Kidney epithelial cell (primary cell): ENCODE measurements around the gene MYO18A. TPM values are rescaled to one million over a fixed set of nuclear protein-coding genes. Genes with fewer than 3 reads are reported as not detected.

Experiments used
- DNase-seq: peaks from one replicate; pipeline ENCODE4 v3.0.0-alpha.2; 2010; ENCODE audit warnings: low read depth
- H3K27me3 ChIP-seq: 2 replicates; pipeline ENCODE4 v1.6.0; 2011; ENCODE audit warnings: low read length; ENCODE audit not compliant: control insufficient read depth, insufficient read depth
- H3K36me3 ChIP-seq: 2 replicates; pipeline ENCODE4 v1.5.1; 2011; ENCODE audit warnings: low read length; ENCODE audit not compliant: control insufficient read depth, insufficient read depth
- H3K4me3 ChIP-seq: 2 replicates; pipeline ENCODE4 v1.5.1; 2011; ENCODE audit warnings: low read depth, mild to moderate bottlenecking, control low read depth, low read length
- CTCF ChIP-seq: IDR thresholded peaks from 2 replicates; pipeline ENCODE4 v1.5.1; 2011; ENCODE audit warnings: mild to moderate bottlenecking, moderate library complexity, low read length, control low read depth, inconsistent platforms; ENCODE audit not compliant: insufficient read depth, poor library complexity, severe bottlenecking
- total RNA-seq: library from RNA; depleted of rRNA; stranded (reverse); fragments of >200 nt; gene quantifications from 2 replicates; pipeline ENCODE4 v1.2.3, GENCODE V29; 2015

MYO18A gene
- total RNA-seq, 1 donor from 2014 or later: 19.8 TPM

- TF ChIP-seq CTCF: no peak
- H3K36me3 ChIP-seq: no peaks in the 10 kb centered on the region
- DNase-seq: no peak
- H3K27me3 ChIP-seq: no peaks in the 10 kb centered on the region
- H3K4me3 ChIP-seq: no peak overlapping the region
Measured at GRCh38 chr17:29146369-29146972, 33.7 kb downstream of the MYO18A start.

GRCh38 chr17:29145289-29146073 lies 34.7 kb downstream of the MYO18A start:
- H3K27me3 ChIP-seq: no peaks in the 10 kb centered on the region
- H3K36me3 ChIP-seq: no peaks in the 10 kb centered on the region
- peak; percentile 64 for TF ChIP-seq CTCF
- DNase-seq: peak; percentile 61
- H3K4me3 ChIP-seq: no peak overlapping the region

GRCh38 chr17:29143894-29144293 lies 36.3 kb downstream of the MYO18A start:
- Histone ChIP-seq H3K36me3 (no peaks in the 10 kb centered on the region), H3K4me3 (no peak overlapping the region), H3K27me3 (no peaks in the 10 kb centered on the region)
- TF ChIP-seq CTCF: peak; percentile 49
- no peak for DNase-seq

- H3K36me3 ChIP-seq: no peaks in the 10 kb centered on the region
- H3K27me3 ChIP-seq: no peaks in the 10 kb centered on the region
- no peak for TF ChIP-seq CTCF
- DNase-seq: no peak
- H3K4me3 ChIP-seq: no peak overlapping the region
Measured at GRCh38 chr17:29141514-29141876, 38.7 kb downstream of the MYO18A start.

- DNase-seq: no peak
- no peak for TF ChIP-seq CTCF
- Histone ChIP-seq H3K27me3 (no peaks in the 10 kb centered on the region), H3K36me3 (no peaks in the 10 kb centered on the region), H3K4me3 (no peak overlapping the region)
Measured at GRCh38 chr17:29140631-29141513, 39.3 kb downstream of the MYO18A start.
